WERI-Rb-1 (cell line): ENCODE data around the gene IQSEC1.

Experiments
- DNase-seq: peaks from one replicate; pipeline ENCODE4 v3.0.0-alpha.2; 2020
- H3K27ac ChIP-seq: fragments of 250-450 bp; sonication (Bioruptor Pico); 2 replicates; pipeline ENCODE4 v1.5.1; 2020; ENCODE audit warnings: mild to moderate bottlenecking, moderate library complexity
- H3K27me3 ChIP-seq: fragments of 250-450 bp; sonication (Bioruptor Pico); 2 replicates; pipeline ENCODE4 v1.5.1; 2021; ENCODE audit warnings: mild to moderate bottlenecking, low read depth, moderate library complexity; ENCODE audit not compliant: insufficient read depth, severe bottlenecking
- H3K36me3 ChIP-seq: fragments of 250-450 bp; sonication (Bioruptor Pico); 2 replicates; pipeline ENCODE4 v1.5.1; 2020; ENCODE audit warnings: mild to moderate bottlenecking, moderate library complexity
- H3K4me3 ChIP-seq: 2 replicates; pipeline ENCODE4 v1.5.1; 2011; ENCODE audit warnings: low read depth, mild to moderate bottlenecking, control low read depth, low read length
- H3K9me3 ChIP-seq: fragments of 250-450 bp; sonication (Bioruptor Pico); 2 replicates; pipeline ENCODE4 v1.5.1; 2021; ENCODE audit warnings: mild to moderate bottlenecking, moderate library complexity; ENCODE audit not compliant: severe bottlenecking
- TF ChIP-seq, protein P1 (sequence below): IDR thresholded peaks from 2 replicates; pipeline ENCODE4 v1.5.1; 2011; ENCODE audit warnings: low read depth, mild to moderate bottlenecking, control low read depth, inconsistent platforms, low read length

The IQSEC1 gene

DNA sequence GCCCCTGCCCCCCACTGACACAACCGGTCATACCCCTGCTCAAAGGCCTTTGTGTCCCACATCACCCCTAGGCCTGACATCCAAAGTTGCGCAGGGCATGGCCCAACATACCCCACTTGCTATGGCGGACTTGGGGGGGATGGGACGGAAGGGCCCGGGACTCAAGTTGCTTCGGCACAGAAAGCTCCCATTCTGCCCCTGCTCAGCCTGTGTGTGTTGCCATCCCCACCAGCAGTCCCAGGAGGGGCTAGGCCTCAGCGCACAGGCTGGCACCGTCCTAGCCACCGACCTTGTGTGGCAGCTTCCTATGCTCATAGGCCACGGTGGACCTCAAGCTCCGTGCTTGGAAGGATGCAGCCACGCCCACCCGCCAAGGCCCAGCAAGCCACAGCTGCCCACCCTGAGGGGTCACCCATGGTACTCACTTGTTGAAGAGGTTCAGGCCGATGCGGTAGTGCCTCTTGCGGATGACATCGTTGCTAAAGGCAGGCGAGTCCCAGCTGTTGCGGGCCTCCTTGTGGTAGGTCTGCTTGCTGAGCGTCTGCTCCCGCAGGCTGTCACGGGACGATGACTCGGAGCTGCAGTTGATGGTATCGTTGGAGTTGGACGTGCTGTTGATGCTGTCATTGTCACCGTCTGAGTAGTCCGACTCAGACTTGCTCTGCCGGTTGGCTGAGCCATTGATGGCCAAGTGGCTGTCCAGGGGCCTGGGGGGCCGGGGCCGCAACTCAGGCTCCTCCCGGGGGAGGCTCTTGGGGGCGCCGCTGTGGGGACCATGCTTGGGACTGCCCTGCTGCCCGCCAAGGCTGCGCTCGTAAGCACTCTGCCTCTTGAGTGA is 138.0 kb downstream of the IQSEC1 start:
- DNase-seq: no peak
- Histone ChIP-seq H3K27ac (no peak overlapping the region), H3K4me3 (no peak overlapping the region), H3K36me3 (peaks cover 96% of the 10 kb centered on the region), H3K27me3 (no peaks in the 10 kb centered on the region), H3K9me3 (no peaks in the 10 kb centered on the region)
- TF ChIP-seq, protein P1, sequence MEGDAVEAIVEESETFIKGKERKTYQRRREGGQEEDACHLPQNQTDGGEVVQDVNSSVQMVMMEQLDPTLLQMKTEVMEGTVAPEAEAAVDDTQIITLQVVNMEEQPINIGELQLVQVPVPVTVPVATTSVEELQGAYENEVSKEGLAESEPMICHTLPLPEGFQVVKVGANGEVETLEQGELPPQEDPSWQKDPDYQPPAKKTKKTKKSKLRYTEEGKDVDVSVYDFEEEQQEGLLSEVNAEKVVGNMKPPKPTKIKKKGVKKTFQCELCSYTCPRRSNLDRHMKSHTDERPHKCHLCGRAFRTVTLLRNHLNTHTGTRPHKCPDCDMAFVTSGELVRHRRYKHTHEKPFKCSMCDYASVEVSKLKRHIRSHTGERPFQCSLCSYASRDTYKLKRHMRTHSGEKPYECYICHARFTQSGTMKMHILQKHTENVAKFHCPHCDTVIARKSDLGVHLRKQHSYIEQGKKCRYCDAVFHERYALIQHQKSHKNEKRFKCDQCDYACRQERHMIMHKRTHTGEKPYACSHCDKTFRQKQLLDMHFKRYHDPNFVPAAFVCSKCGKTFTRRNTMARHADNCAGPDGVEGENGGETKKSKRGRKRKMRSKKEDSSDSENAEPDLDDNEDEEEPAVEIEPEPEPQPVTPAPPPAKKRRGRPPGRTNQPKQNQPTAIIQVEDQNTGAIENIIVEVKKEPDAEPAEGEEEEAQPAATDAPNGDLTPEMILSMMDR: no peak

DNA sequence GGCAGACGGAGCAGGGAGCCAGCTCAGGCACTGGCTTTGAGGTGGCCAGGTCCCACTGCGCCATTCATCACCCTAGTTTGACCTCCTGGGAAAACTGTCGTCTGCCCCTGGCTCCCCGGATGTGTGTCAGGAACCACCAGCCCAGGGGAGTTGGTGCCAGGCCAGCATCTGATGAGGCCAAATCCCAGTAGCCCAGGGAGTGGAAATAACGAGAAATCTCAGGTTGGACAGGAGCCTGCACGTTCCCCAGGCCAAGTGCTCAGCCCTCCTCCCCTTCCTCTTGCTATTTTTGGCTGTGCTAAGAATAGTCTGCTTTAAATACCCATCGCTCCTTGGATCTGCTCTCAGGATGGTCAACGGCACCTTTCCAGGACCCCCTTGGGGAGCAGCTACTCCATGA is 138.8 kb downstream of the IQSEC1 start:
- Histone ChIP-seq H3K27ac (no peak overlapping the region), H3K4me3 (no peak overlapping the region), H3K36me3 (peaks cover 96% of the 10 kb centered on the region), H3K9me3 (no peaks in the 10 kb centered on the region), H3K27me3 (no peaks in the 10 kb centered on the region)
- TF ChIP-seq, protein P1: no peak
- no peak for DNase-seq

DNA sequence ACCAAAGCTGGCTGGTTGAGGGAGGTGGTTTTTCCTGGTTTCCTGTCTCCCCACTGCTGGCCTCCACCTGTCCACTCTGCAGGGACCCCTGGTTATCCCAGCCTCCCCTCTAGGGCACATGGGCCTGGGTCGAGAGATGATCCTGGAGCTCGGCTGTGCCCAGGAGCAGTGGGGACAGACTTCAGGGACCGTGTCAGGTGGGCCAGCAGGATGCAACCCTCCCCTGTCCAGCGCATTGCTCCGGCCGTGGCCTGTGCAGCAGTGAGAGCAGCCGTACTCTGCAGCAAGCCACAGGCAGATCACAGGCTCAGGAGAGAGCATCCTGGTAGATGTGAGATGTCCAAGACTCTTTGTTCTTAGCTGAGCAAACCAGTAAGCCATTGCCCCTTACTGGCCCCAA is 139.3 kb downstream of the IQSEC1 start:
- Histone ChIP-seq H3K27me3 (no peaks in the 10 kb centered on the region), H3K9me3 (no peaks in the 10 kb centered on the region), H3K27ac (no peak overlapping the region), H3K36me3 (peaks cover 96% of the 10 kb centered on the region), H3K4me3 (no peak overlapping the region)
- TF ChIP-seq, protein P1: no peak
- DNase-seq: no peak

DNA sequence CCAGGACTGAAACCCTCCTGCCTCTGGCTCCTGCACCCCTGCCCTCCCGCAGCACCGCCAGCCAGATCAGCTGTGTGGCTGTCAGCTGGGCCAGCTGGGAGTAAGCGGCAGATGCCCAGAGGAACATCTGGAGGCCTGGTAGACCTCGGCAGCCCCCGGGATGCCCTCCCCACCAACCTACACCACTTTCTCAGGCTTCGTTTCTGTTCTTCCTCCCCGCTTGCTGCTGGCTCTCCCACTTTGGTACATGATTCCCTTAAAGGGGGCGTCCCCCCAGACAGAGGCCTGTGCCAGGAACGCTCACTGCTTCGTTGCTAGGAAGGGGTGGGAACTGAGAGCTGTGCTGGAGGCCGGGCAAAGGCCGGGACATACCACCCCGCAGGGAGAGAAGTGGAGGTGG is 140.5 kb downstream of the IQSEC1 start:
- Histone ChIP-seq H3K4me3 (no peak overlapping the region), H3K9me3 (no peaks in the 10 kb centered on the region), H3K27ac (no peak overlapping the region), H3K27me3 (no peaks in the 10 kb centered on the region), H3K36me3 (peaks cover 94% of the 10 kb centered on the region)
- DNase-seq: no peak
- TF ChIP-seq, protein P1: no peak

DNA sequence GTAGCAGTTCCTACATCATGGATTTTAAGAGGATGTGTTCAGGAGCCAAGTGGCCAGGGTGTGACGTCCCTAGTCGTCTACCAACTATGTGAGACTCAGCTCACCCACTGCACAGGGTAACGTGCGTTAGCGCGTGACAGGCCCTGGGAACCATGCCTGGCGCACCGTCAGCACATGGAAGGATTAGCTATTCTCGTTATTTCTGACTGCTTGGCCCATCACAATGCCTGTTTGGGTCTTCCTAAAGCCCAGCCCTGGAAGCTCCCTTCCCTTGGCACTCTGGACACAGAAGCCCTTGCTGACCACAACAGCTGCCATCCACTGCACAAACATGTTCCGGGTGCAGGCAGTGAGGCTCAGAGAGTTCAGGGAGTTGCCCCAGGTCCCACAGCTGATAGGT is 140.9 kb downstream of the IQSEC1 start:
- H3K27me3 ChIP-seq: no peaks in the 10 kb centered on the region
- peaks cover 94% of the 10 kb centered on the region for H3K36me3 ChIP-seq
- TF ChIP-seq, protein P1: no peak
- no peak overlapping the region for H3K4me3 ChIP-seq
- no peak overlapping the region for H3K27ac ChIP-seq
- H3K9me3 ChIP-seq: no peaks in the 10 kb centered on the region
- DNase-seq: no peak
